Epithelial cell of umbilical artery (primary cell): ENCODE results near the gene WDR48. TPM values are rescaled to one million over a fixed set of nuclear protein-coding genes. Genes with fewer than 3 reads are reported as not detected.

Source experiments
- total RNA-seq: library from RNA; depleted of rRNA; stranded (reverse); fragments of >200 nt; gene quantifications from 2 replicates; pipeline ENCODE4 v1.2.3, GENCODE V29; 2014

The WDR48 gene
- 28.3 and 50.2 TPM in 2 replicates for total RNA-seq

GRCh38 chr3:39051649-39052561 is at the start of gene WDR48, which contains the start of gene SCN11A:
TSS of gene WDR48 (plus strand) at chr3:39052016. CDS start at chr3:39052026, 10 bp downstream.
TSS of gene SCN11A (minus strand) at chr3:39051944. CDS start at chr3:38950362, 101,582 bp downstream.

GRCh38 chr3:39107388-39108199 is 55.8 kb downstream of the WDR48 start, which contains the start of the genes GORASP1 and TTC21A:
TSS of gene GORASP1 (minus strand) at chr3:39107627. CDS start at chr3:39107541, 86 bp downstream.
TSS of gene TTC21A (plus strand) at chr3:39107680. CDS start at chr3:39107838, 158 bp downstream.

Other genes starting within 250 kb of the WDR48 start
- gene SCN10A, start 235.8 kb upstream of the WDR48 start, total RNA-seq: under 0.01 TPM in 2 replicates
- under 0.01 TPM in 1 of 2 replicates, not detected in the other for gene SCN11A, start 72 bp upstream of the WDR48 start, total RNA-seq
- 26.3 and 38.7 TPM in 2 replicates for gene GORASP1, start 55.6 kb downstream of the WDR48 start, total RNA-seq
- 2.6 and 3.2 TPM in 2 replicates for gene TTC21A, start 55.7 kb downstream of the WDR48 start, total RNA-seq
- 17.6 and 27.9 TPM in 2 replicates for gene CSRNP1, start 101.6 kb downstream of the WDR48 start, total RNA-seq
- not detected in 2 replicates for gene XIRP1, start 140.6 kb downstream of the WDR48 start, total RNA-seq
- gene CX3CR1, start 228.0 kb downstream of the WDR48 start, total RNA-seq: not detected in 2 replicates